Mesenchymal stem cell (in vitro differentiated cells and primary cell): Measurements from ENCODE around the gene TMOD3.

Source experiments
- DNase-seq: peaks from one replicate; pipeline ENCODE4 v3.0.0-alpha.2; 2013
- H2AFZ ChIP-seq: one replicate; pipeline ENCODE4 v1.6.1; 2013; ENCODE audit warnings: low read depth, mild to moderate bottlenecking, control low read depth, inconsistent platforms, low read length, moderate library complexity
- H2AK5ac ChIP-seq: 2 replicates; pipeline ENCODE4 v1.6.1; 2013; ENCODE audit warnings: low read length, moderate library complexity, mild to moderate bottlenecking, inconsistent platforms; ENCODE audit not compliant: severe bottlenecking
- H2BK120ac ChIP-seq: one replicate; pipeline ENCODE4 v1.6.1; 2013; ENCODE audit warnings: low read depth, mild to moderate bottlenecking, inconsistent platforms, low read length, moderate library complexity
- H2BK12ac ChIP-seq, 2 experiments: one replicate each; pipeline ENCODE4 v1.6.1; 2013; ENCODE audit warnings: inconsistent platforms in 2 of 2, low read length in 2 of 2, mild to moderate bottlenecking in 2 of 2, moderate library complexity in 2 of 2, control low read depth in 1 of 2
- H2BK15ac ChIP-seq: one replicate; pipeline ENCODE4 v1.6.1; 2013; ENCODE audit warnings: mild to moderate bottlenecking, low read depth, inconsistent platforms; ENCODE audit not compliant: poor library complexity, severe bottlenecking
- H2BK5ac ChIP-seq: 2 replicates; pipeline ENCODE4 v1.6.1; 2013; ENCODE audit warnings: low read depth, mild to moderate bottlenecking, low read length, control low read depth, inconsistent platforms; ENCODE audit not compliant: poor library complexity, severe bottlenecking
- H3K14ac ChIP-seq, 2 experiments: one replicate each; pipeline ENCODE4 v1.6.1; 2013; ENCODE audit warnings: inconsistent platforms in 2 of 2, low read length in 2 of 2, control low read depth in 1 of 2, mild to moderate bottlenecking in 1 of 2, moderate library complexity in 1 of 2
- H3K18ac ChIP-seq, 2 experiments: one replicate each; pipeline ENCODE4 v1.6.1; 2013; ENCODE audit warnings: inconsistent platforms in 2 of 2, low read length in 2 of 2, control low read depth in 1 of 2, low read depth in 1 of 2, mild to moderate bottlenecking in 1 of 2
- H3K23ac ChIP-seq, 2 experiments: one replicate each; pipeline ENCODE4 v1.6.1; 2013; ENCODE audit warnings: inconsistent platforms in 2 of 2, low read length in 2 of 2, mild to moderate bottlenecking in 2 of 2, moderate library complexity in 2 of 2, control low read depth in 1 of 2
- H3K27ac ChIP-seq: 2 replicates; pipeline ENCODE4 v1.5.1; 2013; ENCODE audit warnings: mild to moderate bottlenecking, moderate library complexity, low read length, control low read depth, inconsistent platforms; ENCODE audit not compliant: poor library complexity, severe bottlenecking
- H3K27me3 ChIP-seq, 2 experiments: 2 replicates each; pipeline versions ENCODE4 v1.6.1 to v1.7.0; 2013; ENCODE audit warnings: low read length in 2 of 2, mild to moderate bottlenecking in 2 of 2, moderate library complexity in 2 of 2, control low read depth in 1 of 2, inconsistent platforms in 1 of 2; ENCODE audit not compliant: control insufficient read depth in 1 of 2, insufficient read depth in 1 of 2
- H3K36me3 ChIP-seq, 2 experiments: 2 replicates each; pipeline versions ENCODE4 v1.6.1 to v1.7.0; 2013; ENCODE audit warnings: low read length in 2 of 2, control low read depth in 1 of 2, inconsistent platforms in 1 of 2, low read depth in 1 of 2, mild to moderate bottlenecking in 1 of 2; ENCODE audit not compliant: insufficient read depth in 2 of 2, control insufficient read depth in 1 of 2
- H3K4ac ChIP-seq, 2 experiments: one replicate each; pipeline ENCODE4 v1.6.1; 2013; ENCODE audit warnings: inconsistent platforms in 2 of 2, low read length in 2 of 2, mild to moderate bottlenecking in 2 of 2, moderate library complexity in 2 of 2, control low read depth in 1 of 2, low read depth in 1 of 2
- H3K4me1 ChIP-seq: 2 replicates; pipeline ENCODE4 v1.6.1; 2013; ENCODE audit warnings: low read depth, low read length, control low read depth; ENCODE audit not compliant: control insufficient read depth, insufficient read depth
- H3K4me2 ChIP-seq: 2 replicates; pipeline ENCODE4 v1.6.1; 2013; ENCODE audit warnings: low read length, mild to moderate bottlenecking, inconsistent platforms; ENCODE audit not compliant: poor library complexity, severe bottlenecking
- H3K4me3 ChIP-seq, 2 experiments: 2 replicates each; pipeline versions ENCODE4 v1.5.1 to v1.7.0; 2013; ENCODE audit warnings: low read length in 2 of 2, mild to moderate bottlenecking in 2 of 2, control low read depth in 1 of 2, low read depth in 1 of 2; ENCODE audit not compliant: insufficient read depth in 1 of 2
- H3K79me1 ChIP-seq: replicated peaks from 2 replicates; pipeline ENCODE4 v1.6.1; 2013; ENCODE audit warnings: mild to moderate bottlenecking, control low read depth, low read length, inconsistent platforms; ENCODE audit not compliant: poor library complexity, severe bottlenecking
- H3K9ac ChIP-seq: 2 replicates; pipeline ENCODE4 v1.7.0; 2013; ENCODE audit warnings: mild to moderate bottlenecking, low read length, moderate library complexity
- H3K9me3 ChIP-seq: 2 replicates; pipeline ENCODE4 v1.7.0; 2013; ENCODE audit warnings: mild to moderate bottlenecking, low read length; ENCODE audit not compliant: control insufficient read depth
- H4K8ac ChIP-seq: one replicate; pipeline ENCODE4 v1.6.1; 2013; ENCODE audit warnings: inconsistent platforms, mild to moderate bottlenecking, low read length, moderate library complexity
- H4K91ac ChIP-seq: one replicate; pipeline ENCODE4 v1.6.1; 2013; ENCODE audit warnings: mild to moderate bottlenecking, low read length, inconsistent platforms
- WGBS: methylation state at CpG from one replicate; pipeline ENCODE4 v1.1.7; 2013; ENCODE audit warnings: mixed read lengths; 5-methylcytosine and 5-hydroxymethylcytosine counted together

The TMOD3 gene

GRCh38 chr15:51869060-51869421, 39.6 kb downstream of the TMOD3 start:
- H3K36me3 ChIP-seq, result peaks cover 3 to 76% of the 10 kb centered on the region in 2 experiments
- no peak overlapping the region for H2BK120ac ChIP-seq
- no peak overlapping the region for H3K4ac ChIP-seq
- no peak overlapping the region for H2AFZ ChIP-seq
- H2BK5ac ChIP-seq, result no peak overlapping the region
- H2BK12ac ChIP-seq, result no peak overlapping the region
- no peak overlapping the region for H3K4me2 ChIP-seq
- H3K79me1 ChIP-seq, result peaks cover 41% of the 10 kb centered on the region
- H4K8ac ChIP-seq, result no peak overlapping the region
- peak; percentile 70 for DNase-seq
- peaks cover 6% of the 10 kb centered on the region for H3K4me1 ChIP-seq
- H4K91ac ChIP-seq, result no peak overlapping the region
- no peak overlapping the region for H3K23ac ChIP-seq
- 54% methylated on average over 2 of the region's 2 CpGs for WGBS
- H2AK5ac ChIP-seq, result no peak overlapping the region
- no peak overlapping the region for H3K18ac ChIP-seq
- no peak overlapping the region for H3K27ac ChIP-seq
- peaks cover 6% of the 10 kb centered on the region for H3K9me3 ChIP-seq
- H2BK15ac ChIP-seq, result no peak overlapping the region
- H3K9ac ChIP-seq, result peak overlapping the region; percentile 31
- H3K4me3 ChIP-seq, result no peak overlapping the region
- H3K27me3 ChIP-seq, result no peaks in the 10 kb centered on the region
- no peak overlapping the region for H3K14ac ChIP-seq

GRCh38 chr15:51870774-51871173, 41.3 kb downstream of the TMOD3 start:
- 20% methylated on average over 1 of the region's 2 CpGs for WGBS
- Histone ChIP-seq H2BK12ac (no peak overlapping the region), H3K4ac (no peak overlapping the region), H3K4me3 (no peak overlapping the region), H3K23ac (no peak overlapping the region), H2AFZ (no peak overlapping the region), H3K14ac (no peak overlapping the region), H3K79me1 (peaks cover 28% of the 10 kb centered on the region), H3K18ac (no peak overlapping the region), H4K8ac (no peak overlapping the region), H3K27ac (no peak overlapping the region), H3K27me3 (no peaks in the 10 kb centered on the region), H2BK5ac (no peak overlapping the region), H3K4me1 (peaks cover 8% of the 10 kb centered on the region), H2BK15ac (no peak overlapping the region), H3K36me3 (peaks cover 3 to 61% of the 10 kb centered on the region in 2 experiments), H2AK5ac (no peak overlapping the region), H2BK120ac (no peak overlapping the region), H3K4me2 (no peak overlapping the region), H3K9ac (no peak overlapping the region), H4K91ac (no peak overlapping the region), H3K9me3 (peaks cover 6% of the 10 kb centered on the region)
- no peak for DNase-seq

DNA sequence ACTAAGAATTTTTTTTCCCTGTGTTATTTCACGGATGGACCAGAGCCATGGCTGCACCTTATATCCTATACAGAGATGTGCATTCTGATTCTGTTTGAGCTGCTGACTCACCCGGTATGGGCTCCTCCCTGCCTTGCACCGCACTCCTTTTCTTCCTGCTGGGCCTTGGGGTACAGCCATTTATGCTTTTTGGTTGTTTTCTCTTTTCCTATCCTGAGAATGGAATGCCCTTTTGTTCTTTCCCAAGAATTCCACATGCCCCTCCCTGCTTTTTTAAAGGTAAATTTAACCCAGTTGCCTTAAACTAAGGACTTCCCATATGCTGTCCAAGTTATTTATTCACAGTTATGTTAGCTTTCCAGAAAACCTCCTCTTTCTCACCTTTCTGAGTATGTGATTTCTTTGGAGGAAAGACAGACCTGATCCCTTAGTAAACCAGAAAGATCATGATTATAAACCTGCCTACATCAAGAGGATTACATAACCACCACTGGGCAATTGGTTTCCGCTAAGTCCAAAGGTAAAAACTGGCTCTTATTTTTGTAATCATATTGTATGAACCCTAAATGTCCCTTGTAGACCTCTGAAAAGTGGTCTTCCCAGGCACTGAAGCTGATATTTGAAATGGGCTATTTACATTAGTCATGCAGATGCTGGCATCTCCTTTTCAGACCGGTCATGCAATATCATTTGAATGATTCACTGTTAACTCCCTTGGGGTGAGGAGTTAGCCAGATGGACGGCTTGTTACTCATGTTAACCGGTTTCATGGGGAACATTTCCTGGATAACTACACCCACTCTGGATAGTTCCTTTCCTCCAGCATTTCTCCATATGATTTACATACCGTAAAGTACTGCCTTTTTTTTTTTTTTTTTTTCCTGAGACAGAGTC, 45.5 kb downstream of the TMOD3 start:
- Histone ChIP-seq H2BK12ac (no peak overlapping the region), H3K4me3 (peak overlapping the region in 1 of 2 experiments; percentile 39), H2BK15ac (no peak overlapping the region), H3K14ac (no peak overlapping the region), H2AK5ac (peak overlapping the region; percentile 65), H3K9me3 (peaks cover 6% of the 10 kb centered on the region), H3K23ac (no peak overlapping the region), H3K79me1 (peaks cover 22% of the 10 kb centered on the region), H3K4ac (no peak overlapping the region), H3K4me2 (no peak overlapping the region), H3K4me1 (peaks cover 3% of the 10 kb centered on the region), H3K9ac (peak overlapping the region; percentile 85), H2BK120ac (peak overlapping the region; percentile 5), H4K8ac (no peak overlapping the region), H3K18ac (peak overlapping the region in 1 of 2 experiments; percentile 21), H3K27ac (peak overlapping the region; percentile 96), H2AFZ (no peak overlapping the region), H3K27me3 (no peaks in the 10 kb centered on the region), H4K91ac (no peak overlapping the region), H3K36me3 (peaks cover 10 to 41% of the 10 kb centered on the region in 2 experiments), H2BK5ac (peak overlapping the region; percentile 57)
- 11% methylated on average over 8 of the region's 8 CpGs for WGBS
- peak; percentile 98 for DNase-seq

GRCh38 chr15:51876169-51876568, 46.7 kb downstream of the TMOD3 start:
- Histone ChIP-seq H3K18ac (peak overlapping the region in 1 of 2 experiments; percentile 33), H2BK120ac (no peak overlapping the region), H3K4ac (no peak overlapping the region), H2BK12ac (no peak overlapping the region), H3K14ac (no peak overlapping the region), H3K79me1 (peaks cover 17% of the 10 kb centered on the region), H4K91ac (no peak overlapping the region), H3K27ac (peak overlapping the region; percentile 67), H3K4me2 (no peak overlapping the region), H3K9me3 (no peaks in the 10 kb centered on the region), H3K27me3 (no peaks in the 10 kb centered on the region), H4K8ac (no peak overlapping the region), H3K9ac (peak overlapping the region; percentile 36), H2BK15ac (no peak overlapping the region), H2AFZ (no peak overlapping the region), H3K23ac (no peak overlapping the region), H2BK5ac (peak overlapping the region; percentile 82), H3K36me3 (peaks cover 10 to 30% of the 10 kb centered on the region in 2 experiments), H3K4me3 (no peak overlapping the region), H3K4me1 (peaks cover 3% of the 10 kb centered on the region), H2AK5ac (no peak overlapping the region)
- WGBS, result 94% methylated on average over 5 of the region's 5 CpGs
- DNase-seq, result no peak
